ENCODE results near the gene EID3. TPM values are rescaled to one million over a fixed set of nuclear protein-coding genes. Genes with fewer than 3 reads are reported as not detected.

The EID3 gene
- total and polyA plus RNA-seq, 4 donors = 2.1 to 8.6 (median 7.6) TPM

GRCh38 chr12:104285740-104286515 is 17.6 kb upstream of the EID3 start:
- ATAC-seq (ENCODE audit: low FRiP score) = no peak
- no peaks in the 10 kb centered on the region for H3K27me3 ChIP-seq (ENCODE audit: control insufficient read depth in 1 of 2, insufficient read depth in 2 of 2, low read length in 1 of 2)
- peak overlapping the region; percentile 80 to 96 for H3K27ac ChIP-seq (ENCODE audit: low read depth in 1 of 2, low read length in 2 of 2)

GRCh38 chr12:104286516-104287482 is 16.7 kb upstream of the EID3 start:
- DNase-seq (peak; percentile 94 to 95), ATAC-seq (ENCODE audit: low FRiP score) (peak; percentile 94)
- Histone ChIP-seq H3K36me3 (ENCODE audit: control insufficient read depth in 1 of 2, insufficient read depth in 2 of 2, low read length in 1 of 2) (no peaks in the 10 kb centered on the region), H3K4me3 (ENCODE audit: low read length in 2 of 2) (peak overlapping the region; percentile 94 to 99), H3K27ac (ENCODE audit: low read depth in 1 of 2, low read length in 2 of 2) (peak overlapping the region; percentile 80 to 96), H3K9me3 (ENCODE audit: control insufficient read depth, low read length) (no peaks in the 10 kb centered on the region), H3K27me3 (ENCODE audit: control insufficient read depth in 1 of 2, insufficient read depth in 2 of 2, low read length in 1 of 2) (no peaks in the 10 kb centered on the region), H3K4me1 (ENCODE audit: control insufficient read depth in 1 of 2, insufficient read depth in 2 of 2, low read length in 2 of 2) (peaks cover 0 to 2% of the 10 kb centered on the region in 2 donors)
- intact Hi-C loops (cut with DNase I) = loop anchor here (2.0 kb wide), 1 partner anchor 68 kb away; no protein-coding TSS in a partner anchor
- WGBS, 2 donors = 0% methylated on average over 40 of the region's 40 CpGs

More at GRCh38 chr12:104285740-104286515, 17.6 kb upstream of the EID3 start:
- intact Hi-C loops (cut with DNase I) = loop anchor here (2.0 kb wide), 1 partner anchor 67 kb away; no protein-coding TSS in a partner anchor
- WGBS, 2 donors = 12 to 14% methylated on average over 3 of the region's 3 CpGs
- Histone ChIP-seq H3K4me3 (ENCODE audit: low read length in 2 of 2) (no peak overlapping the region), H3K4me1 (ENCODE audit: control insufficient read depth in 1 of 2, insufficient read depth in 2 of 2, low read length in 2 of 2) (peaks cover 0 to 2% of the 10 kb centered on the region in 2 donors), H3K36me3 (ENCODE audit: control insufficient read depth in 1 of 2, insufficient read depth in 2 of 2, low read length in 1 of 2) (no peaks in the 10 kb centered on the region), H3K9me3 (ENCODE audit: control insufficient read depth, low read length) (no peaks in the 10 kb centered on the region)
- DNase-seq = no peak

GRCh38 chr12:104288635-104289274 is 14.8 kb upstream of the EID3 start:
- H3K9me3 ChIP-seq (ENCODE audit: control insufficient read depth, low read length) = no peaks in the 10 kb centered on the region
- peaks cover 0 to 2% of the 10 kb centered on the region in 2 donors for H3K4me1 ChIP-seq (ENCODE audit: control insufficient read depth in 1 of 2, insufficient read depth in 2 of 2, low read length in 2 of 2)
- intact Hi-C loops (cut with DNase I) = no loop called here
- H3K27me3 ChIP-seq (ENCODE audit: control insufficient read depth in 1 of 2, insufficient read depth in 2 of 2, low read length in 1 of 2) = no peaks in the 10 kb centered on the region
- peak overlapping the region in 1 of 2 donors; percentile 2 for H3K27ac ChIP-seq (ENCODE audit: low read depth in 1 of 2, low read length in 2 of 2)
- H3K36me3 ChIP-seq (ENCODE audit: control insufficient read depth in 1 of 2, insufficient read depth in 2 of 2, low read length in 1 of 2) = peaks cover 0 to 3% of the 10 kb centered on the region in 2 donors
- peak overlapping the region; percentile 94 to 99 for H3K4me3 ChIP-seq (ENCODE audit: low read length in 2 of 2)
- 0 to 1% methylated on average over 41 of the region's 41 CpGs for WGBS, 2 donors
- DNase-seq (peak; percentile 87 to 93), ATAC-seq (ENCODE audit: low FRiP score) (peak; percentile 87)

- H3K27ac ChIP-seq (ENCODE audit: low read depth in 1 of 2, low read length in 2 of 2) = no peak overlapping the region
- WGBS, 2 donors = 83 to 85% methylated on average over 8 of the region's 8 CpGs
- intact Hi-C loops (cut with DNase I) = no loop called here
Observed at GRCh38 chr12:104290320-104290719, 13.2 kb upstream of the EID3 start.

GRCh38 chr12:104290855-104291254 is 12.7 kb upstream of the EID3 start:
- Histone ChIP-seq H3K27ac (ENCODE audit: low read depth in 1 of 2, low read length in 2 of 2) (no peak overlapping the region), H3K4me1 (ENCODE audit: control insufficient read depth in 1 of 2, insufficient read depth in 2 of 2, low read length in 2 of 2) (peaks cover 4 to 6% of the 10 kb centered on the region in 2 donors), H3K4me3 (ENCODE audit: low read length in 2 of 2) (no peak overlapping the region), H3K36me3 (ENCODE audit: control insufficient read depth in 1 of 2, insufficient read depth in 2 of 2, low read length in 1 of 2) (peaks cover 2 to 3% of the 10 kb centered on the region in 2 donors), H3K27me3 (ENCODE audit: control insufficient read depth in 1 of 2, insufficient read depth in 2 of 2, low read length in 1 of 2) (no peaks in the 10 kb centered on the region), H3K9me3 (ENCODE audit: control insufficient read depth, low read length) (no peaks in the 10 kb centered on the region)
- intact Hi-C loops (cut with DNase I) = no loop called here
- DNase-seq (no peak), ATAC-seq (ENCODE audit: low FRiP score) (no peak)
- 97% methylated on average over 4 to 5 of the region's 5 CpGs for WGBS, 2 donors

More at GRCh38 chr12:104290320-104290719, 13.2 kb upstream of the EID3 start:
- Histone ChIP-seq H3K9me3 (ENCODE audit: control insufficient read depth, low read length) (no peaks in the 10 kb centered on the region), H3K27me3 (ENCODE audit: control insufficient read depth in 1 of 2, insufficient read depth in 2 of 2, low read length in 1 of 2) (no peaks in the 10 kb centered on the region), H3K4me1 (ENCODE audit: control insufficient read depth in 1 of 2, insufficient read depth in 2 of 2, low read length in 2 of 2) (peaks cover 2 to 4% of the 10 kb centered on the region in 2 donors), H3K4me3 (ENCODE audit: low read length in 2 of 2) (no peak overlapping the region), H3K36me3 (ENCODE audit: control insufficient read depth in 1 of 2, insufficient read depth in 2 of 2, low read length in 1 of 2) (peaks cover 2 to 3% of the 10 kb centered on the region in 2 donors)
- ATAC-seq (ENCODE audit: low FRiP score) (no peak), DNase-seq (no peak)

- H3K27ac ChIP-seq (ENCODE audit: low read depth in 1 of 2, low read length in 2 of 2) = peak overlapping the region in 1 of 2 donors; percentile 61
- no peak for ATAC-seq (ENCODE audit: low FRiP score)
- intact Hi-C loops (cut with DNase I) = no loop called here
- no peak for DNase-seq
- H3K4me1 ChIP-seq (ENCODE audit: control insufficient read depth in 1 of 2, insufficient read depth in 2 of 2, low read length in 2 of 2) = peaks cover 3 to 8% of the 10 kb centered on the region in 2 donors
- no peak overlapping the region for H3K4me3 ChIP-seq (ENCODE audit: low read length in 2 of 2)
- peaks cover 3 to 6% of the 10 kb centered on the region in 2 donors for H3K36me3 ChIP-seq (ENCODE audit: control insufficient read depth in 1 of 2, insufficient read depth in 2 of 2, low read length in 1 of 2)
- WGBS, 2 donors = 61 to 64% methylated on average over 5 of the region's 5 CpGs
- no peaks in the 10 kb centered on the region for H3K27me3 ChIP-seq (ENCODE audit: control insufficient read depth in 1 of 2, insufficient read depth in 2 of 2, low read length in 1 of 2)
- H3K9me3 ChIP-seq (ENCODE audit: control insufficient read depth, low read length) = no peaks in the 10 kb centered on the region
Observed at GRCh38 chr12:104291867-104292524, 11.5 kb upstream of the EID3 start.

GRCh38 chr12:104292872-104293794 is 10.4 kb upstream of the EID3 start:
- intact Hi-C loops (cut with DNase I) = no loop called here
- ATAC-seq (ENCODE audit: low FRiP score) = no peak
- H3K36me3 ChIP-seq (ENCODE audit: control insufficient read depth in 1 of 2, insufficient read depth in 2 of 2, low read length in 1 of 2) = peaks cover 3 to 6% of the 10 kb centered on the region in 2 donors
- H3K9me3 ChIP-seq (ENCODE audit: control insufficient read depth, low read length) = no peaks in the 10 kb centered on the region
- peaks cover 3 to 8% of the 10 kb centered on the region in 2 donors for H3K4me1 ChIP-seq (ENCODE audit: control insufficient read depth in 1 of 2, insufficient read depth in 2 of 2, low read length in 2 of 2)
- no peak overlapping the region for H3K27ac ChIP-seq (ENCODE audit: low read depth in 1 of 2, low read length in 2 of 2)
- no peaks in the 10 kb centered on the region for H3K27me3 ChIP-seq (ENCODE audit: control insufficient read depth in 1 of 2, insufficient read depth in 2 of 2, low read length in 1 of 2)
- no peak for DNase-seq
- 93 to 97% methylated on average over 12 of the region's 12 CpGs for WGBS, 2 donors
- H3K4me3 ChIP-seq (ENCODE audit: low read length in 2 of 2) = no peak overlapping the region

Measured in aorta (tissue), 5 donors.